ENCODE results near the gene SLC6A17. TPM values are rescaled to one million over a fixed set of nuclear protein-coding genes. Genes with fewer than 3 reads are reported as not detected.

SLC6A17 gene
- total and polyA plus RNA-seq, 2 experiments from 2014 or later, result 0.03 to 0.17 TPM

GRCh38 chr1:110224240-110224995 lies 74.1 kb downstream of the SLC6A17 start (continued):
- TF ChIP-seq, protein P1, sequence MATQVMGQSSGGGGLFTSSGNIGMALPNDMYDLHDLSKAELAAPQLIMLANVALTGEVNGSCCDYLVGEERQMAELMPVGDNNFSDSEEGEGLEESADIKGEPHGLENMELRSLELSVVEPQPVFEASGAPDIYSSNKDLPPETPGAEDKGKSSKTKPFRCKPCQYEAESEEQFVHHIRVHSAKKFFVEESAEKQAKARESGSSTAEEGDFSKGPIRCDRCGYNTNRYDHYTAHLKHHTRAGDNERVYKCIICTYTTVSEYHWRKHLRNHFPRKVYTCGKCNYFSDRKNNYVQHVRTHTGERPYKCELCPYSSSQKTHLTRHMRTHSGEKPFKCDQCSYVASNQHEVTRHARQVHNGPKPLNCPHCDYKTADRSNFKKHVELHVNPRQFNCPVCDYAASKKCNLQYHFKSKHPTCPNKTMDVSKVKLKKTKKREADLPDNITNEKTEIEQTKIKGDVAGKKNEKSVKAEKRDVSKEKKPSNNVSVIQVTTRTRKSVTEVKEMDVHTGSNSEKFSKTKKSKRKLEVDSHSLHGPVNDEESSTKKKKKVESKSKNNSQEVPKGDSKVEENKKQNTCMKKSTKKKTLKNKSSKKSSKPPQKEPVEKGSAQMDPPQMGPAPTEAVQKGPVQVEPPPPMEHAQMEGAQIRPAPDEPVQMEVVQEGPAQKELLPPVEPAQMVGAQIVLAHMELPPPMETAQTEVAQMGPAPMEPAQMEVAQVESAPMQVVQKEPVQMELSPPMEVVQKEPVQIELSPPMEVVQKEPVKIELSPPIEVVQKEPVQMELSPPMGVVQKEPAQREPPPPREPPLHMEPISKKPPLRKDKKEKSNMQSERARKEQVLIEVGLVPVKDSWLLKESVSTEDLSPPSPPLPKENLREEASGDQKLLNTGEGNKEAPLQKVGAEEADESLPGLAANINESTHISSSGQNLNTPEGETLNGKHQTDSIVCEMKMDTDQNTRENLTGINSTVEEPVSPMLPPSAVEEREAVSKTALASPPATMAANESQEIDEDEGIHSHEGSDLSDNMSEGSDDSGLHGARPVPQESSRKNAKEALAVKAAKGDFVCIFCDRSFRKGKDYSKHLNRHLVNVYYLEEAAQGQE (IDR thresholded peaks at IDR 0.05; ENCODE audit: unreplicated experiment), result no peak

DNA sequence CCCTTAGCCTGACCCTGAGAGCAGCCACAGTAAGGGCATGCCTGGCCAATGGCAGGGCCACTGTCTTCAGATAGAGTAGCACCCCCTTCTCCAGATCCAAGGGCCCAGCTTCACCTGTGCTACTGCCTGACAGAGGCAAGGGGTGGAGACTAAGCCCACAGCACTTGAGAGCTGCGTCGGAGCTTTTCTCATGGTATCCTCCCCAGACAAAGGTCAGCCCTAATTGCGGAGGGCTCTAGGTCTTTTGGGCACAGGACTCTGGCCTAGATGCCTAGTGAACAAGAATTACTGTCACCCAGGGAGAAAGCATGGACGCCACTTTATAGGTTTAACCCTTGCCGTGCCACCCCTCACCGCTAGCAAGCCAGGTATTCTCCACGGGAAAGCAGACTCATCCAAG lies 74.9 kb downstream of the SLC6A17 start:
- H3K79me2 ChIP-seq (replicated peaks; ENCODE audit: insufficient read depth), result no peaks in the 10 kb centered on the region
- no peaks in the 10 kb centered on the region for H3K36me3 ChIP-seq (ENCODE audit: insufficient read depth)
- no peaks in the 10 kb centered on the region for H3K9me2 ChIP-seq (ENCODE audit: insufficient read depth)
- H3K4me3 ChIP-seq, result no peak overlapping the region
- H3K27ac ChIP-seq (ENCODE audit: low read depth), result no peak overlapping the region
- ATAC-seq (no peak), DNase-seq (ENCODE audit: low spot score) (no peak)
- peaks cover 21% of the 10 kb centered on the region for H3K4me1 Mint-ChIP-seq
- TF ChIP-seq JUNB (IDR thresholded peaks at IDR 0.05; ENCODE audit: unreplicated experiment) (no peak), CTCF (conservative IDR thresholded peaks at IDR 0.05; ENCODE audit: low read depth in 2 of 2) (no peak)
- H3K27ac Mint-ChIP-seq, result no peak overlapping the region
- H3K27me3 ChIP-seq (ENCODE audit: insufficient read depth), result no peaks in the 10 kb centered on the region
- H3K4me1 ChIP-seq (ENCODE audit: insufficient read depth), result no peaks in the 10 kb centered on the region
- H3K4me2 ChIP-seq, result no peak overlapping the region
- H3F3A ChIP-seq (replicated peaks; ENCODE audit: low read depth), result no peaks in the 10 kb centered on the region
- H2AFZ ChIP-seq, result no peak overlapping the region
- peaks cover 10% of the 10 kb centered on the region for H3K27me3 Mint-ChIP-seq (ENCODE audit: insufficient read depth, low read depth, poor library complexity)
- H3K4me3 Mint-ChIP-seq, result no peak overlapping the region
- no peaks in the 10 kb centered on the region for H4K20me1 ChIP-seq (replicated peaks; ENCODE audit: insufficient read depth)
- H3K9me3 Mint-ChIP-seq, result no peaks in the 10 kb centered on the region
- peaks cover 17% of the 10 kb centered on the region; the same call in 2 of the 3 replicates for H3K36me3 Mint-ChIP-seq (ENCODE audit: low read depth)

DNA sequence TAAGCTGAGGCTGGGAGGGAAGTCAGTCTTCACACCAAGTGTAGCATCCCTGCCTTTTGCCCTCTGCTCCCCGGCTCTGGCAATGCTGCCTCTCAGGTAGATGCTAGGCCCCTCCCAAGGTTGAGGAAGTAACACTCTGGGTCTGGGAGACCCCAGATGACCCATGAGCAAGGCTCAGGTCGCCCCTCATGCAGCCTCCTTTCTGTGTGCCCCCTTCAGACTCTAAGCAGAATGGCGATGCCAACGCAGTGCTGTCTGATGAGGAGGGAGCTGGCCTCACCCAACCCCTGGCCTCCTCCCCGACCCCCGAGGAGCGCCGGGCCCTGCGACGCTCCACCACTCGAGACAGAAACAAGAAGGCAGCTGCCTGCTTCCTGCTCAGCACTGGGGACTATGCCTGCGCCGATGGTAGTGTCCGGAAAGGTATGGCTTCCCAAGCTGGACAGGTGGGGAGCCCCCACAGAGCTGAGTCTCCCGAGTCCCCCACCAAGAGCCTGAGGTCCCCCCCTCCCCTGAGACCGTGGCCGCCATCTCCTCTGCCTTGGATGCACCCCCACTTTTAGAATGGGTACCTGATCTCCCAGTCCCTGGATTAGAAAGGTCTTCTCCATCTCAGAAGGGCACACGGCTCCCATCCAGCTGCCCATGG lies 75.6 kb downstream of the SLC6A17 start:
- Histone ChIP-seq H3F3A (replicated peaks; ENCODE audit: low read depth) (no peaks in the 10 kb centered on the region), H4K20me1 (replicated peaks; ENCODE audit: insufficient read depth) (no peaks in the 10 kb centered on the region), H3K9me2 (ENCODE audit: insufficient read depth) (no peaks in the 10 kb centered on the region), H3K4me1 (ENCODE audit: insufficient read depth) (no peaks in the 10 kb centered on the region), H3K79me2 (replicated peaks; ENCODE audit: insufficient read depth) (no peaks in the 10 kb centered on the region), H3K27ac (ENCODE audit: low read depth) (no peak overlapping the region), H2AFZ (no peak overlapping the region), H3K27me3 (ENCODE audit: insufficient read depth) (no peaks in the 10 kb centered on the region), H3K4me2 (no peak overlapping the region), H3K36me3 (ENCODE audit: insufficient read depth) (no peaks in the 10 kb centered on the region), H3K4me3 (no peak overlapping the region)
- ATAC-seq (no peak), DNase-seq (ENCODE audit: low spot score) (no peak)
- TF ChIP-seq EZH2 (IDR thresholded peaks at IDR 0.05; ENCODE audit: low read depth, unreplicated experiment), result no peak
- no peak for TF ChIP-seq CREB1 (CRISPR knock-in tag; IDR thresholded peaks at IDR 0.05; ENCODE audit: low read depth)
- no peak for TF ChIP-seq NANOG (IDR thresholded peaks at IDR 0.05; ENCODE audit: borderline replicate concordance)
- no peak for TF ChIP-seq ZNF114 (CRISPR knock-in tag; IDR thresholded peaks at IDR 0.05)
- TF ChIP-seq, protein P2, sequence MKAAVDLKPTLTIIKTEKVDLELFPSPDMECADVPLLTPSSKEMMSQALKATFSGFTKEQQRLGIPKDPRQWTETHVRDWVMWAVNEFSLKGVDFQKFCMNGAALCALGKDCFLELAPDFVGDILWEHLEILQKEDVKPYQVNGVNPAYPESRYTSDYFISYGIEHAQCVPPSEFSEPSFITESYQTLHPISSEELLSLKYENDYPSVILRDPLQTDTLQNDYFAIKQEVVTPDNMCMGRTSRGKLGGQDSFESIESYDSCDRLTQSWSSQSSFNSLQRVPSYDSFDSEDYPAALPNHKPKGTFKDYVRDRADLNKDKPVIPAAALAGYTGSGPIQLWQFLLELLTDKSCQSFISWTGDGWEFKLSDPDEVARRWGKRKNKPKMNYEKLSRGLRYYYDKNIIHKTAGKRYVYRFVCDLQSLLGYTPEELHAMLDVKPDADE (IDR thresholded peaks at IDR 0.05), result no peak
- TF ChIP-seq ZNF331 (CRISPR knock-in tag; IDR thresholded peaks at IDR 0.05; ENCODE audit: low read depth), result no peak
- no peak for TF ChIP-seq STAT1 (IDR thresholded peaks at IDR 0.05; ENCODE audit: unreplicated experiment)
- TF ChIP-seq, protein P1 (IDR thresholded peaks at IDR 0.05; ENCODE audit: unreplicated experiment), result no peak
- TF ChIP-seq POLR2AphosphoS5 (IDR thresholded peaks at IDR 0.05; ENCODE audit: low read depth), result no peak
- Mint-ChIP-seq H3K4me3 (no peak overlapping the region), H3K27me3 (ENCODE audit: insufficient read depth, low read depth, poor library complexity) (peaks cover 10% of the 10 kb centered on the region), H3K9me3 (no peaks in the 10 kb centered on the region), H3K4me1 (peaks cover 23% of the 10 kb centered on the region), H3K36me3 (ENCODE audit: low read depth) (peaks cover 17% of the 10 kb centered on the region; the same call in 2 of the 3 replicates), H3K27ac (no peak overlapping the region)

Data from GM23338 (cell line).